ENCODE measurements around the gene RNF213.
A peak's percentile ranks its signal among the peaks of the same experiment; 100 is the strongest.
"Not testable (repeated sequence)": the region's sequence is repeated elsewhere in the genome, so short reads cannot be mapped to it uniquely, and the experiment has no call there.

RNF213 gene

GRCh38 chr17:80252871-80253270, 7.8 kb upstream of the RNF213 start:
- DNase-seq (ENCODE audit: low spot score) = no peak

- no peak for DNase-seq (ENCODE audit: low spot score)
These were observed 6.8 kb upstream of the RNF213 start for GRCh38 chr17:80253631-80254395.

GRCh38 chr17:80254396-80255251, 6.0 kb upstream of the RNF213 start:
- DNase-seq (ENCODE audit: low spot score) = no peak

GRCh38 chr17:80256034-80256350, 4.7 kb upstream of the RNF213 start:
- no peak for DNase-seq (ENCODE audit: low spot score)

- DNase-seq (ENCODE audit: low spot score) = no peak
These were observed 2.9 kb upstream of the RNF213 start for GRCh38 chr17:80257716-80258213.

- DNase-seq (ENCODE audit: low spot score) = not testable (repeated sequence)
These were observed 2.4 kb upstream of the RNF213 start for GRCh38 chr17:80258296-80258695.

- DNase-seq (ENCODE audit: low spot score) = no peak
These were observed 1.1 kb upstream of the RNF213 start for GRCh38 chr17:80259457-80260068.

- DNase-seq (ENCODE audit: low spot score) = peak; percentile 77
These were observed 550 bp upstream of the RNF213 start for GRCh38 chr17:80260069-80260535.

- DNase-seq (ENCODE audit: low spot score) = no peak
These were observed 675 bp downstream of the RNF213 start for GRCh38 chr17:80261159-80261894.

- no peak for DNase-seq (ENCODE audit: low spot score)
These were observed 1.2 kb downstream of the RNF213 start for GRCh38 chr17:80261895-80262279.

- DNase-seq (ENCODE audit: low spot score) = no peak
These were observed 1.6 kb downstream of the RNF213 start for GRCh38 chr17:80262291-80262690.

GRCh38 chr17:80262775-80263244, 2.2 kb downstream of the RNF213 start:
- no peak for DNase-seq (ENCODE audit: low spot score)

GRCh38 chr17:80263253-80264204, 2.9 kb downstream of the RNF213 start:
- peak; percentile 83 for DNase-seq (ENCODE audit: low spot score)

GRCh38 chr17:80264205-80265075, 3.8 kb downstream of the RNF213 start:
- DNase-seq (ENCODE audit: low spot score) = no peak

- DNase-seq (ENCODE audit: low spot score) = no peak
These were observed 4.8 kb downstream of the RNF213 start for GRCh38 chr17:80265205-80266068.

- no peak for DNase-seq (ENCODE audit: low spot score)
These were observed 6.7 kb downstream of the RNF213 start for GRCh38 chr17:80267391-80267790.

GRCh38 chr17:80268427-80268826, 7.8 kb downstream of the RNF213 start:
- no peak for DNase-seq (ENCODE audit: low spot score)

GRCh38 chr17:80269405-80269807, 8.8 kb downstream of the RNF213 start:
- DNase-seq (ENCODE audit: low spot score) = no peak

- no peak for DNase-seq (ENCODE audit: low spot score)
These were observed 9.5 kb downstream of the RNF213 start for GRCh38 chr17:80270104-80270503.
